Smooth muscle cell (in vitro differentiated cells): ENCODE measurements around the gene SARNP. TPM values are rescaled to one million over a fixed set of nuclear protein-coding genes. Genes with fewer than 3 reads are reported as not detected.

ENCODE experiments used
- DNase-seq: peaks from one replicate; lab custom pipeline; 2025; ENCODE audit not compliant: unreplicated experiment; lab: John Stamatoyannopoulos, UW
- H2AFZ ChIP-seq: fragments of 200-600 bp; sonication (generic); 2 replicates; pipeline ENCODE4 v1.6.0; 2016; ENCODE audit warnings: antibody characterized with exemption, low read depth, mild to moderate bottlenecking
- H3F3A ChIP-seq: fragments of 200-600 bp; sonication (generic); 2 replicates; pipeline ENCODE4 v1.6.0; 2017; ENCODE audit warnings: antibody characterized with exemption, low read depth
- H3K27ac ChIP-seq: fragments of 200-600 bp; sonication (generic); 2 replicates; pipeline ENCODE4 v1.5.1; 2016; ENCODE audit warnings: low read depth, mild to moderate bottlenecking
- H3K27me3 ChIP-seq: fragments of 200-600 bp; sonication (generic); 2 replicates; pipeline ENCODE4 v1.6.1; 2016; ENCODE audit warnings: low read depth, mild to moderate bottlenecking
- H3K36me3 ChIP-seq: fragments of 200-600 bp; sonication (generic); 2 replicates; pipeline ENCODE4 v1.5.1; 2016; ENCODE audit warnings: low read depth
- H3K4me1 ChIP-seq: fragments of 200-600 bp; sonication (generic); 2 replicates; pipeline ENCODE4 v1.5.1; 2016; ENCODE audit warnings: low read depth
- H3K4me2 ChIP-seq: fragments of 200-600 bp; sonication (generic); 2 replicates; pipeline ENCODE4 v1.6.0; 2016; ENCODE audit warnings: mild to moderate bottlenecking
- H3K4me3 ChIP-seq: fragments of 200-600 bp; sonication (generic); 2 replicates; pipeline ENCODE4 v1.5.1; 2016; ENCODE audit warnings: mild to moderate bottlenecking
- H3K79me2 ChIP-seq: fragments of 200-600 bp; sonication (generic); 2 replicates; pipeline ENCODE4 v1.6.0; 2016; ENCODE audit warnings: low read depth, mild to moderate bottlenecking
- H3K9ac ChIP-seq: fragments of 200-600 bp; sonication (generic); 2 replicates; pipeline ENCODE4 v1.6.0; 2016; ENCODE audit warnings: low read depth
- H3K9me3 ChIP-seq: fragments of 200-600 bp; sonication (generic); replicated peaks from 2 replicates; pipeline ENCODE4 v1.5.1; 2016; ENCODE audit warnings: low read depth
- H4K20me1 ChIP-seq: fragments of 200-600 bp; sonication (generic); 2 replicates; pipeline ENCODE4 v1.6.0; 2016; ENCODE audit warnings: low read depth
- CTCF ChIP-seq: fragments of 200-600 bp; sonication (generic); IDR thresholded peaks from 2 replicates; pipeline ENCODE4 v1.5.1; 2017; ENCODE audit warnings: borderline replicate concordance, mild to moderate bottlenecking, antibody characterized with exemption; ENCODE audit not compliant: insufficient read depth, poor library complexity, severe bottlenecking
- WGBS: methylation state at CpG from one replicate; pipeline ENCODE4 v1.1.7; 2016; ENCODE audit warnings: low lambda C conversion rate; 5-methylcytosine and 5-hydroxymethylcytosine counted together
- polyA plus RNA-seq: library from polyadenylated mRNA; unstranded; fragments of >200 nt; fragmentation: Nextera tagmentation; extraction: Ambion mirVana; gene quantifications from 2 replicates; pipeline ENCODE4 v1.2.1, GENCODE V29; 2016
- total RNA-seq: library from RNA; depleted of rRNA; stranded (reverse); fragments of >200 nt; gene quantifications from 2 replicates; pipeline ENCODE4 v1.2.3, GENCODE V29; 2014

Gene SARNP
- total and polyA plus RNA-seq, 2 experiments from 2014 or later = 128 to 169 TPM

- H3K79me2 ChIP-seq = peaks cover 39% of the 10 kb centered on the region
- peaks cover 44% of the 10 kb centered on the region for H4K20me1 ChIP-seq
- 99% methylated on average over 2 of the region's 2 CpGs for WGBS
- no peaks in the 10 kb centered on the region for H3K27me3 ChIP-seq
- TF ChIP-seq CTCF = no peak
- H3K36me3 ChIP-seq = peaks cover 50% of the 10 kb centered on the region
- no peak overlapping the region for H2AFZ ChIP-seq
- no peak overlapping the region for H3K4me2 ChIP-seq
- no peaks in the 10 kb centered on the region for H3K4me1 ChIP-seq
- no peaks in the 10 kb centered on the region for H3F3A ChIP-seq
- DNase-seq = no peak
- H3K27ac ChIP-seq = no peak overlapping the region
- H3K9me3 ChIP-seq = no peaks in the 10 kb centered on the region
- no peak overlapping the region for H3K9ac ChIP-seq
- no peak overlapping the region for H3K4me3 ChIP-seq
These were observed 28.4 kb downstream of the SARNP start for GRCh38 chr12:55789171-55789570.

- Histone ChIP-seq H3K27ac (no peak overlapping the region), H3K27me3 (no peaks in the 10 kb centered on the region), H2AFZ (no peak overlapping the region), H3K79me2 (peaks cover 32% of the 10 kb centered on the region), H3K4me3 (no peak overlapping the region), H3K9ac (no peak overlapping the region), H3K4me1 (no peaks in the 10 kb centered on the region), H3K36me3 (peaks cover 44% of the 10 kb centered on the region), H3K4me2 (no peak overlapping the region), H3F3A (no peaks in the 10 kb centered on the region), H4K20me1 (peaks cover 40% of the 10 kb centered on the region), H3K9me3 (no peaks in the 10 kb centered on the region)
- WGBS = 94% methylated on average over 7 of the region's 7 CpGs
- TF ChIP-seq CTCF = no peak
- no peak for DNase-seq
These were observed 29.0 kb downstream of the SARNP start for GRCh38 chr12:55788546-55788945.

- H3K4me2 ChIP-seq = no peak overlapping the region
- H4K20me1 ChIP-seq = peaks cover 40% of the 10 kb centered on the region
- TF ChIP-seq CTCF = no peak
- H3K27me3 ChIP-seq = no peaks in the 10 kb centered on the region
- H3K79me2 ChIP-seq = peaks cover 9% of the 10 kb centered on the region
- H3K9me3 ChIP-seq = no peaks in the 10 kb centered on the region
- H3K36me3 ChIP-seq = peaks cover 20% of the 10 kb centered on the region
- no peak for DNase-seq
- H3K4me1 ChIP-seq = no peaks in the 10 kb centered on the region
- no peak overlapping the region for H3K27ac ChIP-seq
- H3F3A ChIP-seq = peaks cover 5% of the 10 kb centered on the region
- WGBS = 53% methylated on average over 2 of the region's 2 CpGs
- no peak overlapping the region for H3K9ac ChIP-seq
- H3K4me3 ChIP-seq = no peak overlapping the region
- H2AFZ ChIP-seq = no peak overlapping the region
These were observed 36.8 kb downstream of the SARNP start for GRCh38 chr12:55780685-55781084.

GRCh38 chr12:55777856-55778255 lies 39.7 kb downstream of the SARNP start:
- peaks cover 4% of the 10 kb centered on the region for H3K36me3 ChIP-seq
- H3F3A ChIP-seq = peaks cover 5% of the 10 kb centered on the region
- no peak overlapping the region for H3K27ac ChIP-seq
- TF ChIP-seq CTCF = no peak
- H3K4me1 ChIP-seq = no peaks in the 10 kb centered on the region
- no peak for DNase-seq
- H3K4me3 ChIP-seq = no peak overlapping the region
- 97% methylated on average over 3 of the region's 3 CpGs for WGBS
- no peak overlapping the region for H3K9ac ChIP-seq
- no peak overlapping the region for H2AFZ ChIP-seq
- H3K79me2 ChIP-seq = peaks cover 18% of the 10 kb centered on the region
- H3K9me3 ChIP-seq = no peaks in the 10 kb centered on the region
- H3K27me3 ChIP-seq = no peaks in the 10 kb centered on the region
- H4K20me1 ChIP-seq = peaks cover 53% of the 10 kb centered on the region
- H3K4me2 ChIP-seq = no peak overlapping the region
